GM12875 (cell line): ENCODE data around the gene ZNF488.

Experiments used
- H3K4me3 ChIP-seq: one replicate; pipeline ENCODE4 v1.5.1; 2011; ENCODE audit warnings: low read depth, low read length, control low read depth
- CTCF ChIP-seq: IDR thresholded peaks from 2 replicates; pipeline ENCODE4 v1.5.1; 2011; ENCODE audit warnings: low read depth, mild to moderate bottlenecking, control low read depth, inconsistent platforms, low read length, moderate library complexity, borderline replicate concordance; ENCODE audit not compliant: insufficient read depth

Gene ZNF488

GRCh38 chr10:47331954-47332353 is 52.1 kb downstream of the ZNF488 start:
- no peak for TF ChIP-seq CTCF
- no peak overlapping the region for H3K4me3 ChIP-seq

GRCh38 chr10:47331491-47331890 is 52.6 kb downstream of the ZNF488 start:
- H3K4me3 ChIP-seq: no peak overlapping the region
- TF ChIP-seq CTCF: no peak

GRCh38 chr10:47330804-47331203 is 53.3 kb downstream of the ZNF488 start:
- no peak for TF ChIP-seq CTCF
- H3K4me3 ChIP-seq: no peak overlapping the region

GRCh38 chr10:47330366-47330765 is 53.7 kb downstream of the ZNF488 start:
- no peak for TF ChIP-seq CTCF

GRCh38 chr10:47329855-47330254 is 54.2 kb downstream of the ZNF488 start:
- H3K4me3 ChIP-seq: no peak overlapping the region
- no peak for TF ChIP-seq CTCF

More at GRCh38 chr10:47330366-47330765, 53.7 kb downstream of the ZNF488 start:
- H3K4me3 ChIP-seq: no peak overlapping the region

- no peak overlapping the region for H3K4me3 ChIP-seq
- TF ChIP-seq CTCF: no peak
Measured at GRCh38 chr10:47326927-47327330, 57.2 kb downstream of the ZNF488 start.

- no peak overlapping the region for H3K4me3 ChIP-seq
- no peak for TF ChIP-seq CTCF
Measured at GRCh38 chr10:47326306-47326926, 57.7 kb downstream of the ZNF488 start.
